Fibroblast of skin of back (primary cell): Measurements from ENCODE around the gene AGPAT3.

ENCODE experiments used
- DNase-seq: peaks from one replicate; pipeline ENCODE4 v3.0.0-alpha.2; 2013

The AGPAT3 gene

DNA sequence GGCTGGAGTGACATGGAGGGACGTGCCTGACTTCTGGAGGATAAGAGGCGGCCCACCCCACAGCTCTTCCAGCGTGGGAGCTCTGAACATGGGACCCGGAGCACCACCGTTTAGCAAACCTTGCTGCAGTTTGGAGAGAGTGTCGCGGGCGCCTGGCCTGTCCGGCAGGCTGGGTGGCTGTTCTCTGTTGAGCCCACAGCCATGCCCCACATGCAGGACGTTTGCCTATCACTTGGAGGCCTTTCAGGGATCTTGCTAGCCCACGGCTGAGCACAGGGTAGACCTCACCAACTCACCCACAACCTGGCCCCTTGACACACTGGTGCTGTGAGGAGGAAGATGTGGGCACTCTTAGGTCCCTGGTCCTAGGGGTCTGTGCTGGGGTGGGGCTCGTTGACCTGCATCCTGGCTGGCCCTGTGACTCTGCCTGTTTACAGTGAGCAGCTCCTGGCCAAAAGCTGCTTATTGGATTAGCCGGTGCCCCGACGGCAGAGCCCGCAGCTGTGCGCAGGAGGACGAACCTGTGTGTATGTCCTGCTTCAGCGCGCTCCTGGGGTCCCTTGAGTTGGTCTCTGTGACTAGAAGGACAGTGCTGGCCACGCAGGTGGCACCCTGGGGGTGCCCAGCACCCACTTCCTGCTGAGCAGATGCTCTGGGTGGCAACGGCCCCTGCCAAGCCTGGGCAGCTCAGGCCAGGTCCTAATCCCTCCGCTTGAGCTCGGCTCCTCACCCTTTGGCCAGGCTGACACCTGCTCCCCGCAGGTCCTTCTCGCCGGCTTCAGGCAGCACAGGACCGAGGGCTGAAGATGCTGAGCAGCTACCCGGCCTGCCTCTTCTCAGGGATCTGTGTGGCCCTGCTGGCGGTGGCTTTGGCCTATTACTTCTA is 74.7 kb downstream of the AGPAT3 start:
- DNase-seq = no peak

DNA sequence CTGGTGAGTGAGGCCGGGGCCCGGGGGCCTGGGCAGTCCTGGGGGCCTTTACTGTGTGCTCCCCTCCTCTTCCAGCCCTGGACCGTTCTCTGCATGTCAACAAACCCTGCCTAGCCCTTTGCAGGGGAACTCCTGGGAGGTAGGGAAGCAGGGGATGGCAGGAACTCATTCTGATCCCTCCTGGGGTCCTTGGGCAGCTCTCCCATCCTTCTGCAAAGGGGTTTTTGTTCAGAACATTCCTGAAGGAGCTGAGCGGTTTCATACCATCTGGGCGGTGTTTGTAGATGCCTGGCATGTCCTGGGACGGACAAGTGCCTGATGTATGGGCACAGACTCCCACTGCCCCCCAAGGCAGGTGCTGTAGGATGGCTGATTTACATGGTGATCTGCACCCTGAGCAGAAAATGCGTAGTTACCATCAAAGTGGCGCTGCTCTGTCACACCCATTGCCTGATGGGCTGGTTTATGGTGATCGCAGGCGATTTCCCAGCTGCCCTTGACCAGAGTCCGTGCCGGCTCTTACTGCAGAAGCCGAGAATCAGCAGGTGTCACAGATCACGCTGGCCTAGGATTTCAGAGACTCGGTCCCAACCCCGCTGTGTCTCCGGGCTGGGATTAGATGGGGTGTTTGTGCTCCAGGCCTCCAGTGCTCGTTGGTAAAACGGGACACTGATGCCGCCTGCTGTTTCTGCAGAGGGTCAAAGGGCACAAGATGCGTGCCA is 75.5 kb downstream of the AGPAT3 start:
- DNase-seq = no peak

DNA sequence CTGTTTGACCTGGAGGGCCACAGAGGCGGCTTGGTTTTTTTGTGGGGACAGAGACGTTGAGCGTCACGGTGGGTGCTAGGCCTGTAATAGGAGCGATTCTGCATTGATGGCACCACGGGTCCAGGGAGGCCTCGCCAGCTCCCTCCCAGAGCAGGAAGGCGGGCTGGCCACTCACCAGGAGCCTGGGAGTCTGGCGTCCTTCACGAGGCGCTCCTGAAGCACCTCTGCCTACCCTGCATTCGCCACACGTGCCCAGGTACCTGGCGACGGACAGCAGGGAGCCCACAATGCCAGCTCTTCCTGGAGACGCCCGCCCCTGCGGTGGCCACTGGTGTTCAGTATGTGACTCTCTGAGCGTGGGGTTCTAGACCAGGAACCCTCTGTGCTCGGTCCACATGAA is 77.2 kb downstream of the AGPAT3 start:
- no peak for DNase-seq

DNA sequence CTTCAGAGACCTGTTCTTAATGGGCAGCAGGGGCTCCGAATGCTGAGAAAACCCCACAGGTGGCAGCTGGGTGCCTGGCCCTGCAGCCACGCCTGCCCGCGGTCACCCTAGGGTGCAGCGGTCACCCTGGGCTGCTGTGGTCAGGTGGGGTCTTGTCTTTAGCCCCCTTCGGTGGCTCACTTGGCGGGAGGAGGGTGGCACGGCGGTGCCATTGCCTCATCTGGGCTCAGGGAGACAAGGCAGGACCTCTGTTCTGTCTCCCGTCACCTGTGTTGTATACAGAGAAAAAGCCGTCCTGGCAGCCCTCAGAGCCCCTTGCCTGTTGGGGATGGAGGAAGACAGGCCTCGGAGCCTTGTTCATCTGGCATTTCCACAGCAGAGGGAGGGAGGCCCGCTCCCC is 77.6 kb downstream of the AGPAT3 start:
- no peak for DNase-seq

DNA sequence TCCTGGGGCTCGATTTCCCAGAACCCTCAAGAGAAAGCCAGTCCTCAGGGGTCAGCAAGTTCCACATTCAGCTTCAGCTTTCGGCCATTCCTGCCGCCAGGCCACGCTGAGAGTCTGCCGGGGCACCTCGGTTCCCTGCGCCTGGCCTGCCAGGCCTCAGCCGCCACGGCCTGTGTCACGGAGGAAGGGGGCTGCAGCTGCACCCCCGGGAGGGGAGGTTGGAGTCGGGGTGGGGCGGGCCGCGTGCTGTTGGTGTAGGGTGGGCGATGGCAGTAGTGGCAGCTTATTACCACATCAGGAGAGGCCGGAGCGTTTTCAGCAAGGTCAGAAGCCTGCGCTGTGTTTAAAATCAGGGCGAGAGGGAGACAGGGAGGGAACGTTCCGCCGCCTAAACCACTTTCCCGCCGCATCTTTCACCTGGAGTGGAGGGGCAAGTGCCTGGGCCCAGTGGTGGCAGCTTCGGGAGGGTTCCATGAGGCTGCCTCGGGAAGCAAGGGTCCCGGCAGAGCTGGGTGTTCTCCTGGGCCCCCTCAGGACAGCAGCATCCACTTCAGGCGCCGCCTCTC is 78.6 kb downstream of the AGPAT3 start:
- DNase-seq = no peak

DNA sequence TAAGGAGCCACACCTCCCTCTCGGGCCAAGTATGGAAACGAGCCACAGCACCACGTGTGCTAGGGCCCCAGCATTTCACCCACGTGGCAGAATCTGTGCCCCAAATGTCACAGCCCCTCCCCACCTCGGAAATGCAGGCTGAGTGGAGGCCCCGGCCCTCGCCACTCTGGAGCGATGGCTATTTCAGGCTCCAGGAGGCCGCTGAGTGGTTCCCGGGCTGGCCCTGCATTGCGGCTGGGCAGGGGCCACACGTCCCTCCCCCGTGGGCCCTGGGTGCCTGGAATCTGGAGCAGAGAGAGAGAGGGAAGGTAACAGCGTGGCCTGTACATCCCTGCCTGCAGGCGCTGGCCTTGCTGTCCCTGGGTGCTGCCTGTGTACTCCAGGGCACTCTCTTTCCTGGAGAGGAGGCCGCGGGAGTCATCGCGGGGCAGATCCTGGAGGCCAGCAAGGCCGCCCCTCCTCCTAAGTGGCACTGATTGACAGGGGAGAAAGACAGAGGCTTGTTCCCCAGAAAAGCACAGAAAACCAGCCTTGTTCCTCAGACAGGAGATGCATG is 79.1 kb downstream of the AGPAT3 start:
- no peak for DNase-seq

DNA sequence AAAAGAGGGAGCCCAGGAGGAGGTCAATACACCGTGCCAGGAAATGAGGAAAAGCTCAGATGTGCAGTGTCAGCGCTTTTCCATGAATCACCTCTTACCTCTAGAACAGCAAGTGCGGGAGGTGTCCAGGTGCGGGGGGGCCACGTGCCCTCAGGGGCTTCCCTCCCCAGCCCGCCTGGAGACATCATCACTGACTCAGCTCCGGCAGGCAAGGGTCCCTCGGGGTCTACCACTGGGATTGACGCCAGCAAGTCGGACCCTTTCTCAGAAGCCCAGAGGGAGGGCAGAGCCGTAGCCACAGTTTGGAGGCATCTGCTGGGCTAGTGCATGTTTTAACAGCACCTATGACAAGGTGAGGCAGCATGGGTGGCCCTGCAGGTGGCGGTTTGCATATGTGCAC is 79.7 kb downstream of the AGPAT3 start:
- DNase-seq = no peak

DNA sequence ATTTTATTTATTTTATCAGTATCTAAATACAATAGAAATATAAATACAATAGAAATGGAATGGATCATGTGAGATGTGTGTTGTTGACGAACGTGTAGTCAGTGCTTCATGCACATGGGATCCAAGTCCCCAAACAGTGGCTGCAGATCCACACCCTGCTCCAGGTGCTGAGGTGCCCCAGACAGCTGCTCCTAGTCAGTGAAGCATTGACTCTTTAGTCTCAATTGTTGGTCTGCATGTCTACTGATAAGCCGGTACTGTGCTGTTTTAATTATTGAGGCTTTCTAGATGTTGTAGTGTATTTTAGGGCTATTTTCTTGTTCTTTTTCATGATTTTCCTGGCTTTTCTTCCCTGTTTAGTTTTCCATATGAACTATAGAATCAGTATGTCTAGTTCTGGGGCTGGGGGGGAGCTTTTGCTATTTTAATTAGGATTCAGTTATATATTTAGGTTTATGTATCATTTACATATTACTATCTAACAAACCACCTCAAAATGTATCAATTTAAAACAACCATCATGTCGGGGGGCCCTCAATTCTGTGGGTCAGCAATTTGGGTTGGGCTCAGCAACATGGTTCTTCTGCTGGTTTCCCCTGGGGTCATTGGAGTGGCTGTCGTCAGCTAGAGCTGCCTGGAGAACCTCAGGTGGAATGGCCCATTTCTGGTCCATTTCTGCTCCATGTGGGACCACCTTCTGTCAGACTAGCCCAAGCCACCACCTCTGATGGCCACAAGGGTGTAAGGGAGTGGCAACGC is 83.9 kb downstream of the AGPAT3 start:
- DNase-seq = no peak

DNA sequence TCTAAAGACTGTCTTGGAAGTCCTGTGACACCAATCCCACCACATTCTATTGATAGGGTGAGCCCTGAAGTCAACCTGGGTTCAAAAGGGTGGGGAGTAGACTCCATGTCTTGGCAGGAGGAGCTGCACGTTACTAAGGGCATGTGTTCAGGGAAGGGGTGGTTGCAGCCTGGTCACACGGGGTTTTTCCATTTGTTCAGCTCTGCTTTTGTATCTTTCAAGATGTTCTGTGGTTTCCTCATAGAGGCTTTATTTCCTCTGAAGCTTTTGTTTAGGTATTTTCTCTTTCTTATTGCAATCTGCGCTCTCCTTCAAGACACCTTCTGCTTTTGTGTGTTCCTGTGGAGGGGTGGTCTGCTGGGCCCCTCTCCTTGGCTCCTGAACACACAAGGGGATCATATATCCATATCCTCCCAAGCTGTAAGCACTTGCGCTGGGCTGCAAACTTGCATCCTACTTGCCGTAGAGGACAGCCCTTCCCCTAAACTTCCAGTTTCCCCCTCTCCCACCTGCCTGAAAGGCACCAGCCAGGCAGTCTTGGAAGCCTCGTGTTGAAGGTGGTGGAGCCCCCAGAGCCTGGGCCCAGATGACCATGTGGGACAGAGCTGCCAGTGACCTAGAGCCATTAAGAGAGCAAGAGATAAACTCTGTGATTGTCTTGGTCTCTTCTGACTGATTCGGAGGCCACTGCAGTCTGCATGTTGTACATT is 84.6 kb downstream of the AGPAT3 start:
- DNase-seq = no peak

DNA sequence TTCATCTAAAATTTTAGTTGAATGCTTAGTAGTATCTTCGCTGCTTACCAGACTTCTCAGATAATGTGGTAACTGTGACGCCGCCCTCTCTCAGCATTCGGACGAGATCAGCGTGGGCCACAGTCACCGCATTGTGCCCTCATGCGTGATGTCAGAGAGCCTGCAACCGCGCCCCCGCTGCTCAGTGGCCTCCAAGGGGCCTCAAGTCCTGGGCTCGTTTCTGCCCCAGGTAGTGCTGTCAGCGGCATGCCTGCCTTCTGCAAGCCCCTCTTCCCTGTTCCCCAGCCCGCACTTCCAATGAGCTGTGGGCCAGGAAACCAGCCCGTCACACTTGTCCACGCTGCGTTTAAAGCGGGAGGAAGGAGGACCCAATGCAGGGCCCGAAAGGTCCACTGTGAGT is 85.5 kb downstream of the AGPAT3 start:
- no peak for DNase-seq

DNA sequence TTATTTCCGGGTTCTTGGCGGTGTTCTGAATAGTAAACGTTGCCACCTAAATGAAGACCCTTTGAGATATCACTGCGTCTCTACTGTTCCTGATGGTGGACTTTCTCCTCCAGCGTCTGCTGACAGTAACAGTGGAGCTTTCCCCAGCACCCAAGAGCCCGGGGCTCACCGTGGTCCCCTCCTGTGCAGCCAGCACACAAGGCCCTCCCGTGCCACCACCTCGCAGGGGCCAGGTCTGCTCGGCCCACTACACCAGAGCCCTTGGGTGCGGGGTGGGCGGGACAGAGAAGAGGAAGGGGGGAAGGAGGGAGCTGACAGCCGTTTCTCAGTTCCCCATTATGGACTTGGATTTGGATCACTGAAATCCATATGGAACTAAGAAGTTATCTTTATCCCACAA is 85.9 kb downstream of the AGPAT3 start:
- no peak for DNase-seq

DNA sequence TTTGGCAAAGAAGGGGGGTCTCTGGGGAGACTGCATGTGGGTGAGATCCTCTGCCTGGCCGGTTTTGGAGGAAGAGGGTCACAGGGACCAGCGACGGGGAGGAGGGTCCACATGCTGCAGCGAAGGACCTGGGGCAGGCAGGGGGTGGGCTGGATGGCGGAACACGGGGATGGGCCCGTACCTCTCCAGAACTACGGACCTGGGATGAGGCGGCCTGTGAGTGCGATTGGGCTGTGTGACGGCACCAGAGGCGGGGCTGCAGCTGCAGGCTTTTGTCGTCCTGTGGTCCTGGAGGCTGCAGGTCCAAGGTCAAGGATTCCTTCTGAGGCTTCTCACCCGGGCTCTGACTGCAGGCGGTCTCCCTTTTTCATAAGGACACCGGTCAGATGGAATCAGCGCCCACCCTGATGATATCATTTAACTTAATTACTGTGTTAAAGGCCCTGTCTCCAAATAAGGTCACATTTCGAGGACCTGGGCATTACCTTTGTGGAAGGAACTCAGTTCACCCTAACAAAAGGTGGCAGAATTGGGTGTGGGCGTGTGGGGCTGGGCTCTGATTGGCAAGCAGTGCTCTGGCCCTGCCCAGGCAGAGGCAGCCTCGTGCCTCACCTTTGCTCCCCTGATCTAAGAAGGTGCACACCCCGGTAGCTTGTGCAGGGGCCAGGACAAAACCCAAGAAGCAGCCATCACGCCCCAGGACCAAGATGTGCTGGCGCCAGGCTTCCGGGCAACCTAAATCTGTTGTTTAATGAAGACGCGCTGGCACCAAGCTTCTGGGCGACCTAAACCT is 87.1 kb downstream of the AGPAT3 start:
- no peak for DNase-seq

DNA sequence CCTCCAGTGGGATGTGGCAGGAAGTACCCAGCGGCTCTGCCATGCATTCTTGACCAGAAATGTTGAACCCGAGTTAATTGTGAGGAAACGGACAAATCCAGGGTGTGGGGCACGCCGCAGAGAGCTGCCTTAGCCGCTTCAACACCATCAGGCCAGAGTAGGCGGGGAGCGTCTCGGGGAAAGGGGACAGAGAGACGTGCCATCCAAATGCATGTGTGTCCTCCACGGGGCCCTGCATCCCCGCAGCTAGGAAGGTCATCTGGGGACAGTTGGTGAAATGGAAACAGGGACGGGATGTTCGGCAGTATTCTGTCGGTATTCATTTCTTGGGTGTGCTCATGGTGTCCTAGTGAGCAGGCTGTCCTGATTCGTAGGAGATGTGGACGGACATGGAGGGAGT is 88.0 kb downstream of the AGPAT3 start:
- DNase-seq = no peak

DNA sequence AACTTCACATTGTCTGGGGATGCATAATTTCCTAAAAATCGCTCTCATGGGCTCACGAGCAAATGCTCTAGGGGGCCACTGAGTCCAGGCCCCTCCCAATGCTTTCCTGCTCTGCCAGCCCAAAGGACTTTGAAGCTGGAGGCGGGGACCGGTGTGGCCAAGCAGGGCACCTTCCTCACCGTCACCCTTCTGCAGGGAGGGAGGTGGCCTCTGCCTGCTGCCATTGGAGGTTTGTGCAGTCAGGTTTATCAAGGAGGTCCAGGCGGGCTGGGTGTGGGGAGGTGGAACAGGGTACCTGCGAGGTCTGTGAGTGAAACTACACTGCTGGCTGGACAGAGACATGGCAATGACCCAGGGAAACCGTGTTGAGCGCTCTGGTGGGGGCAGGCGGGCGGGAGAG is 89.0 kb downstream of the AGPAT3 start:
- DNase-seq = no peak

DNA sequence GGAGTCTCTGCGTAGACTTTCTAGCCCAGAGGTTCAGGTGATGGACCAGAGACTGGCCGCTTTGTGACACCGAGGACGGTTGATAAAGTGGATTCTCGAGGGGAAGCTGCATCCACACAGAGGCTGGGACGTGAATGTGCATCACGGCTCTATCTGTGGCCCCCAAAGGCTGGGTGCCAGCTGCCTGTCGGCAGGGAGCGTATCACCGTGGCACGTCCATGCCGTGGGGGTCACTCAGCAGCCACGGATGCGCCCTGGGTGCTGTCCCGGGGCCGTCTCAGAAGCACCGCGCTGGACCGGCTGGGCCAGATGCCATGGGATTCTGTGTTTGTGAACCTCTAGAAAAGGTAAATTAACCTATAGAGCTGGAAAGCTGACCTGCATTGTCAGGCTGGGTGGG is 89.9 kb downstream of the AGPAT3 start:
- DNase-seq = no peak

DNA sequence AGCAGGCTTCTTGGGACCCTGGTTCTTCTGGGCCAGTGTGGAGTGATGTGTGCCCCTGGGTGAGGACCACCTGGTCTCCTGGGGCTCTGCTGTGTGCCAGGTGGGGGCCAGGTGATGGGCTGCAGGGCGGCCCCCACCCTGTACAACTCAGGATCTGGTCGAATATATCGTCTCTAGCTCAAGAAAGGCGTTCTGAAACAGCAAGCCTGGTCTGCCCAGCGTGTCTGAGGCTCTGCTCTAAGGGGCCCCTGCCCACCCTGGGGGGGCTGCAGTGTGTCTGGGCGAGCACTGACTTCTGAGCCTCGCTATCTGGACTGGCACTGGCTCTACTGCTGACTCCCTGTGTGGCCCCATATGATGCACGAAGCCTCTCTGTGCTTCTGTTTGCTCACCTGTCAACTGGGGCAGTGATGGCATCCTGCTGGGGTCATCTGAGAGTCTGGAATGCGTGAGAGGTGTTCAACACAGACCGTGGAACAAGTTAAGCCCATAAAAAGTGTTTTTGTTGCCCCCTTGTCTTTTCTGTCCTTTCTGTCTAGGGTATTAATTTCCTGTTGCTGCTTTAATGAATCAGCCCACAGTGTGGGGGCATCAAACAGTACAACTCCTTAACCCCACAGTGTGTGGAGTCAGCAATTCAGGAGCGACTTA is 91.1 kb downstream of the AGPAT3 start:
- DNase-seq = no peak

DNA sequence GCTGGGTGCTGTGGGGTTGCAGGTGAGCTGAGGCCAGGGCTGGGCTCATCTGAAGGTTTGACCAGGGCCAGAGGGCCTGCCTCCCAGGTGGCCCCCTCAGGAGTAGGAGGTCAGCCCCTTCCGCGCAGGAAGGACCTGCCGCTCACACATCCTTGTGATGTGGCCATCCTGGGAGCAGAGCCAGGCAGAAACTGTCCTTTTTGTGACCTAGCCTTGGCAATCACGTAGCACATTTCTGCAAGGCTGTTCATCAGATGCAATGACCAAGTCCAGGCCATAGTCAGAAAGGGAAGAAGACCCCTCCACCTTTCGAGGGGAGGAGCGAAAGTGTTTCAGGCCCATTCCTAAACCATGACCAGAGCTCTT is 91.6 kb downstream of the AGPAT3 start:
- no peak for DNase-seq

DNA sequence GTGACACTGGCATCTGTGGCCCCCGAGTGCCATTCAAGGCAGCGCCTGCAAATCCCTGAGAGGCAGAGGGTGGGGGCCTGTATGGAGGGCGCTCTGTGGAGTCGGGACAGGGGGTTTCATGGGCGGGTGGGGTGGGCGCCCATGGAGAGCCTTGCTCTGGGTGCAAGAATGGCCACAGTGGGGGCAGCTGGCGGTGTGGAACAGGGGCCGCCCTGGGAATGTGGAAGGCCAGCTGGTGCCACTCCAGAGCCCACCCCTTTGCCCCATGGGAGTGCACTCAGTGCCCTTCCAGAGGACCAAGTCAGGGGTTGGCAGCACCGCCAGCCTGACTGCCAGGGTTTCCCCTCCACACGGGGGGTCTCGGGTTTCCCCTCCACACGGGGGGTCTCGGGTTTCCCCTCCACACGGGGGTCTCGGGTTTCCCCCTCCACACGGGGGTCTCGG is 92.1 kb downstream of the AGPAT3 start:
- no peak for DNase-seq

DNA sequence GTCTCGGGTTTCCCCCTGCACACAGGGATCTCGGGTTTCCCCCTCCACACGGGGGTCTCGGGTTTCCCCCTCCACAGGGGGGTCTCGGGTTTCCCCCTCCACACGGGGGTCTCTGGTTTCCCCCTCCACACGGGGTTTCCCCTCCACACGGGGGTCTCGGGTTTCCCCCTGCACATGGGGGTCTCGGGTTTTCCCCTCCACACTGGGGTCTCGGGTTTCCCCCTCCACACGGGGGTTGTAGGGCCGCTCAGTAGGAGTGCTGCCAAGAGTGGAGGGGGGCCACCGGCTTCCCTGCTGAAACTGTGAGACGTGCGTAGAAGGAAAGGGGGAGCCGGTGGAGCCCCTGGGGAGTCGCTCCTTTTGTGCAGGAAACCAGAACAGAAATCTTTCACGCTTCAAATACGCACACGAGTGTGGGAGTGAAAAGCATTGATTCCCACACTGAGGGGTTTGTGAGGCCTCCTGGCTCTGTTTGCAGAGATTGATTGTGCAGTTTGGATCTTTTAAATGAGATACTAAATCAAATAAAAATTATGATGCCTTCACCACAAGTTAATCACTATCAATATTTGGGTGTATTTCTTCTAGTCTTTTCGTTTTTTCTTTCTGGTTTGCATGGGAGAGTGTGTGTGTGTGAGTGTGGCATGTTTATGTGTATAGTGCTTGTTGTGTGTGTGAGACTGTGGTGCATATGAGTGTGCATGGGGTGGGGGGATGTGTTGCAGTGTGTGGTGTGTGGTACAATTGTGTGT is 92.8 kb downstream of the AGPAT3 start:
- DNase-seq = no peak
